WERI-Rb-1 (cell line): ENCODE results near the gene GNG8.

ENCODE experiments used
- DNase-seq: peaks from one replicate; pipeline ENCODE4 v3.0.0-alpha.2; 2020
- H3K27ac ChIP-seq: fragments of 250-450 bp; sonication (Bioruptor Pico); 2 replicates; pipeline ENCODE4 v1.5.1; 2020; ENCODE audit warnings: mild to moderate bottlenecking, moderate library complexity
- H3K27me3 ChIP-seq: fragments of 250-450 bp; sonication (Bioruptor Pico); 2 replicates; pipeline ENCODE4 v1.5.1; 2021; ENCODE audit warnings: mild to moderate bottlenecking, low read depth, moderate library complexity; ENCODE audit not compliant: insufficient read depth, severe bottlenecking
- H3K36me3 ChIP-seq: fragments of 250-450 bp; sonication (Bioruptor Pico); 2 replicates; pipeline ENCODE4 v1.5.1; 2020; ENCODE audit warnings: mild to moderate bottlenecking, moderate library complexity
- H3K4me3 ChIP-seq: 2 replicates; pipeline ENCODE4 v1.5.1; 2011; ENCODE audit warnings: low read depth, mild to moderate bottlenecking, control low read depth, low read length
- H3K9me3 ChIP-seq: fragments of 250-450 bp; sonication (Bioruptor Pico); 2 replicates; pipeline ENCODE4 v1.5.1; 2021; ENCODE audit warnings: mild to moderate bottlenecking, moderate library complexity; ENCODE audit not compliant: severe bottlenecking
- CTCF ChIP-seq: IDR thresholded peaks from 2 replicates; pipeline ENCODE4 v1.5.1; 2011; ENCODE audit warnings: low read depth, mild to moderate bottlenecking, control low read depth, inconsistent platforms, low read length

The GNG8 gene

DNA sequence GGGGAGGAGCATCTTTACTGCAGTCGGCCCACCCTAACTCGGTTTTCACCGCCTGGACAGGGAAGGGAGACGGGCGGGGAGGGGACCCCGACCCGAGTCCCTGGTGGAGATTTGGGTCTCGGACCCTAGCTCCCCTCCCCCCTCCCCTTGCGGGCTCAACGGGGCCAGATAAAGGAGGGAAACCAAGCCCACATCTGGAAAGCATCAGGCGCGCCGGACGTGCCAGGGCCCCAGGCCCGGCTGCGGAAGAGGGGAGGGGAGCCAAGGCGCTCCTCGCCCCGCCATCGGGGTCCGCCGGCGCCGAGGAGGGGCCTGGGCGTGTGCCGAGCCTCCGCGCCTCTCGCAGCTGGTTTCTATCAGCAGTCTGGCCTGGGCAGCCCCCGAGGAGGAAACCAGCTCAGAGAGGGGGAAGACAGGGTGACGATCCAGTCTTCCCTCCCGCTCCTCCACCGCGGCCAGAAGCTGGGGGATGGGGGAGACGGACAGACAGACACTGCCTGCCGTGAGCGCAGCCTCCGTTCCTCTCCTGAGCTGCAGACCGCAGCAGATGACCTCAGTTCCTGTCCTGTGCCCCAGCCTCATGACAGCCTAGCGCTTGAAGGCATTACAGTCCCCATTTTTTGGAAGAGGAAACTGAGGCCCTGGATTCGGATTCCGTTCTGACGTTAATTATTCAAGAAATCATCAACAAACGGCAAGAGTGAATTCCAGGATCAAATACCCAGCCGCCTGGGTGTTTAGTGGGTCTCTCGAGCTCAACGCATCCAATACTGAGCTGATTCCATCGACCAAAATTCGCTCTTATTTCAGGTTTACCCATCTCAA, 3.6 kb upstream of the GNG8 start:
- DNase-seq: peak; percentile 35
- Histone ChIP-seq H3K4me3 (peak overlapping the region; percentile 57), H3K9me3 (no peaks in the 10 kb centered on the region), H3K36me3 (no peaks in the 10 kb centered on the region), H3K27ac (peak overlapping the region; percentile 88), H3K27me3 (no peaks in the 10 kb centered on the region)
- no peak for TF ChIP-seq CTCF

GRCh38 chr19:46637224-46637623, 1.2 kb upstream of the GNG8 start:
- Histone ChIP-seq H3K36me3 (peaks cover 13% of the 10 kb centered on the region), H3K27me3 (no peaks in the 10 kb centered on the region), H3K9me3 (no peaks in the 10 kb centered on the region), H3K27ac (no peak overlapping the region), H3K4me3 (no peak overlapping the region)
- TF ChIP-seq CTCF: no peak
- DNase-seq: no peak

GRCh38 chr19:46634656-46635218, 1.3 kb downstream of the GNG8 start:
- Histone ChIP-seq H3K36me3 (peaks cover 13% of the 10 kb centered on the region), H3K9me3 (no peaks in the 10 kb centered on the region), H3K27me3 (no peaks in the 10 kb centered on the region), H3K27ac (peak overlapping the region; percentile 73), H3K4me3 (peak overlapping the region; percentile 45)
- peak; percentile 86 for DNase-seq
- no peak for TF ChIP-seq CTCF

DNA sequence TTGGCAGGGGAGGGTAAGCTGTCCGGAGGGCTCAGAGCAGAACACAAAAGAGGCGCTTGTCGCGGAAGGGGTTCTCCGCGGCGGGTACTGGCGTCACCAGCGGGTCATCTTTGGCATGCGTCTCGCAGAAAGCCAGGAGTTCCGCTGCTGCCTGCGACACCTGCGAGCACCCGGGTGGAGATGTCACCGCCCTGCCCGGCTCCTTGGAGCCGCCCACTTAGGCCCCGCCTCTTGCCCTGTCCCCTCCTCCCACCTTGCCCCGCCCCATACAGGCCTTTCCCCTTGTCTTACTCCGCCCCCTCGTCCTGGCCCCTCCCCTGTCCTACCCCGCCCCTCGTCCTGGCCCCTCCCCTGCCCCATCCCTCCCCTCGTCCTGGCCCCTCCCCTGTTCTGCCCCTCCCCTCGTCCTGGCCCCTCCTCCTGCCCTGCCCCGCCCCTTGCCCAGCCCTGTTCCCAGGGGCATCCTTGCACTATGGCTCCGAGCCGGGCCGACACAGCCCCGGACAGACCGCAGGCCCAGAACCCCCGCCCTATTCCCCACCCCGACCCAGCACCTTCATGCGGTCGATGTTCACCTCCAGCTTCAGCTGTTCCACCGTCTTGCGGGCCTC, 1.9 kb downstream of the GNG8 start:
- DNase-seq: peak; percentile 93
- Histone ChIP-seq H3K27me3 (no peaks in the 10 kb centered on the region), H3K36me3 (peaks cover 13% of the 10 kb centered on the region), H3K9me3 (no peaks in the 10 kb centered on the region), H3K27ac (peak overlapping the region; percentile 95), H3K4me3 (peak overlapping the region; percentile 45)
- no peak for TF ChIP-seq CTCF

GRCh38 chr19:46633130-46633529, 2.9 kb downstream of the GNG8 start:
- Histone ChIP-seq H3K27me3 (no peaks in the 10 kb centered on the region), H3K27ac (peak overlapping the region; percentile 95), H3K9me3 (no peaks in the 10 kb centered on the region), H3K4me3 (no peak overlapping the region), H3K36me3 (peaks cover 13% of the 10 kb centered on the region)
- no peak for DNase-seq
- TF ChIP-seq CTCF: no peak
